Daoy (cell line): ENCODE data around the gene USP32. TPM values are rescaled to one million over a fixed set of nuclear protein-coding genes. Genes with fewer than 3 reads are reported as not detected.

Source experiments
- DNase-seq: peaks from one replicate; pipeline ENCODE4 v3.0.0-alpha.2; 2015; ENCODE audit warnings: low read depth
- total RNA-seq: library from RNA; depleted of rRNA; stranded (reverse); fragments of >200 nt; shearing (Covaris generic); gene quantifications from 2 replicates; pipeline ENCODE4 v1.2.3, GENCODE V29; 2014

Gene USP32
- total RNA-seq, 1 experiment from 2014 or later: 18.4 TPM

GRCh38 chr17:60154616-60155426, 237.1 kb downstream of the USP32 start:
- peak; percentile 51 for DNase-seq

GRCh38 chr17:60153606-60154390, 238.1 kb downstream of the USP32 start:
- DNase-seq: no peak

- DNase-seq: no peak
These were observed 240.6 kb downstream of the USP32 start for GRCh38 chr17:60151355-60151754.

- no peak for DNase-seq
These were observed 242.0 kb downstream of the USP32 start, which contains the start of gene CA4 for GRCh38 chr17:60149691-60150582. Gene CA4, plus strand, starts transcription at chr17:60149973. Its CDS starts 62 bp downstream, at chr17:60150035.

- no peak for DNase-seq
These were observed 243.6 kb downstream of the USP32 start for GRCh38 chr17:60148373-60148772.

GRCh38 chr17:60147553-60148223, 244.2 kb downstream of the USP32 start:
- no peak for DNase-seq

- no peak for DNase-seq
These were observed 245.7 kb downstream of the USP32 start for GRCh38 chr17:60146206-60146605.

- DNase-seq: no peak
These were observed 246.7 kb downstream of the USP32 start for GRCh38 chr17:60145006-60145935.

GRCh38 chr17:60142872-60143499, 248.9 kb downstream of the USP32 start:
- DNase-seq: peak; percentile 86

- no peak for DNase-seq
These were observed 250.6 kb downstream of the USP32 start for GRCh38 chr17:60141111-60142018.

- peak; percentile 61 for DNase-seq
These were observed 252.3 kb downstream of the USP32 start for GRCh38 chr17:60139438-60140285.

- DNase-seq: no peak
These were observed 253.0 kb downstream of the USP32 start for GRCh38 chr17:60138769-60139437.

GRCh38 chr17:60137731-60138130, 254.2 kb downstream of the USP32 start:
- no peak for DNase-seq

GRCh38 chr17:60135951-60136666, 255.8 kb downstream of the USP32 start:
- no peak for DNase-seq

- DNase-seq: peak; percentile 91
These were observed 256.6 kb downstream of the USP32 start for GRCh38 chr17:60135151-60135950.
